WTC11 (cell line): ENCODE data around the gene LAIR2. TPM values are rescaled to one million over a fixed set of nuclear protein-coding genes. Genes with fewer than 3 reads are reported as not detected.
A peak's percentile ranks its signal among the peaks of the same experiment; 100 is the strongest.

ENCODE experiments used
- ATAC-seq: fragments of 200-7000 bp; cut with Tn5 transposase; 2 replicates; pipeline ENCODE4 v1.10.0; 2021; ENCODE audit warnings: mild to moderate bottlenecking, moderate library complexity
- CTCF ChIA-PET: fragments of 300-600 bp; sonication (Branson Sonifier 250); formaldehyde crosslinking; loops from one replicate; lab custom pipeline; 2021; ENCODE audit warnings: antibody characterized with exemption; lab: Charles Lee
- POLR2A ChIA-PET: fragments of 350-600 bp; sonication (Branson Sonifier 250); formaldehyde crosslinking; loops from one replicate; lab custom pipeline; 2021; ENCODE audit warnings: antibody characterized with exemption; lab: Charles Lee
- DNase-seq: peaks from one replicate; pipeline ENCODE4 v3.0.0; 2021; ENCODE audit warnings: low spot score
- H3K27ac Mint-ChIP-seq: 2 replicates; pipeline ENCODE4 v1.8.0; 2021; ENCODE audit warnings: mixed read lengths
- H3K27me3 Mint-ChIP-seq: 2 replicates; pipeline ENCODE4 v1.8.0; 2021; ENCODE audit warnings: low read depth, mild to moderate bottlenecking, moderate library complexity, mixed read lengths
- H3K36me3 Mint-ChIP-seq: 2 replicates; pipeline ENCODE4 v1.8.0; 2021; ENCODE audit warnings: mixed read lengths
- H3K4me1 Mint-ChIP-seq: 2 replicates; pipeline ENCODE4 v1.8.0; 2022; ENCODE audit warnings: mixed read lengths
- H3K4me3 Mint-ChIP-seq: 2 replicates; pipeline ENCODE4 v1.8.0; 2021; ENCODE audit warnings: mild to moderate bottlenecking, moderate library complexity, mixed read lengths
- H3K9me3 Mint-ChIP-seq: 2 replicates; pipeline ENCODE4 v1.8.0; 2021; ENCODE audit warnings: mixed read lengths
- AFF4 ChIP-seq: sonication (generic); formaldehyde crosslinking; IDR thresholded peaks from 2 replicates; pipeline ENCODE4 v1.8.1; 2023; ENCODE audit warnings: mild to moderate bottlenecking, missing genetic modification reagents, borderline replicate concordance
- AR ChIP-seq: fragments of 250-450 bp; sonication (Bioruptor Pico); IDR thresholded peaks from 2 replicates; pipeline ENCODE4 v1.9.0; 2021; ENCODE audit warnings: mild to moderate bottlenecking
- ATF2 ChIP-seq: sonication (generic); formaldehyde crosslinking; IDR thresholded peaks from 2 replicates; pipeline ENCODE4 v1.8.1; 2022; ENCODE audit warnings: low read depth, missing genetic modification reagents, borderline replicate concordance
- CDX4 ChIP-seq: fragments of 250-450 bp; sonication (Bioruptor Pico); IDR thresholded peaks from 2 replicates; pipeline ENCODE4 v1.9.0; 2021; ENCODE audit warnings: moderate library complexity, mild to moderate bottlenecking, inconsistent platforms, borderline replicate concordance
- CTCF ChIP-seq: fragments of 200-600 bp; IDR thresholded peaks from 2 replicates; pipeline ENCODE4 v1.8.0; 2022; ENCODE audit warnings: antibody characterized with exemption
- FOXP1 ChIP-seq: sonication (generic); formaldehyde crosslinking; IDR thresholded peaks from 2 replicates; pipeline ENCODE4 v1.8.0; 2022; ENCODE audit warnings: missing genetic modification reagents, mild to moderate bottlenecking, moderate library complexity, borderline replicate concordance
- HMGXB4 ChIP-seq: sonication (generic); formaldehyde crosslinking; IDR thresholded peaks from 2 replicates; pipeline ENCODE4 v1.8.1; 2023; ENCODE audit warnings: mild to moderate bottlenecking, moderate library complexity, missing genetic modification reagents
- NFE2L1 ChIP-seq: sonication (generic); formaldehyde crosslinking; IDR thresholded peaks from 2 replicates; pipeline ENCODE4 v1.8.1; 2023; ENCODE audit warnings: missing genetic modification reagents
- SMAD3 ChIP-seq: sonication (generic); formaldehyde crosslinking; IDR thresholded peaks from 2 replicates; pipeline ENCODE4 v1.8.0; 2022; ENCODE audit warnings: missing genetic modification reagents, mild to moderate bottlenecking, borderline replicate concordance
- SMAD4 ChIP-seq: sonication (generic); formaldehyde crosslinking; IDR thresholded peaks from 2 replicates; pipeline ENCODE4 v1.8.0; 2022; ENCODE audit warnings: mild to moderate bottlenecking, missing genetic modification reagents
- STAT6 ChIP-seq: sonication (generic); formaldehyde crosslinking; conservative IDR thresholded peaks from 2 replicates; pipeline ENCODE4 v1.8.1; 2023; ENCODE audit warnings: mild to moderate bottlenecking, low read depth, missing genetic modification reagents, moderate library complexity
- TEAD4 ChIP-seq: sonication (generic); formaldehyde crosslinking; IDR thresholded peaks from 2 replicates; pipeline ENCODE4 v1.8.0; 2022; ENCODE audit warnings: mild to moderate bottlenecking, missing genetic modification reagents
- USF1 ChIP-seq: sonication (generic); formaldehyde crosslinking; IDR thresholded peaks from 2 replicates; pipeline ENCODE4 v1.8.0; 2022; ENCODE audit warnings: mild to moderate bottlenecking, missing genetic modification reagents
- ZNF532 ChIP-seq: fragments of 250-450 bp; sonication (Bioruptor Pico); IDR thresholded peaks from 2 replicates; pipeline ENCODE4 v1.9.0; 2021; ENCODE audit warnings: mild to moderate bottlenecking, borderline replicate concordance
- total RNA-seq: library from RNA; stranded (reverse); gene quantifications from 3 replicates; pipeline ENCODE4 v1.2.3, GENCODE V29; 2021

The LAIR2 gene
- total RNA-seq, 1 experiment from 2014 or later: not detected

- no peak for TF ChIP-seq AFF4 (CRISPR knock-in tag)
- TF ChIP-seq CDX4: no peak
- no peak for TF ChIP-seq TEAD4
- no peak for TF ChIP-seq AR (CRISPR knock-in tag)
- no peak for TF ChIP-seq USF1 (CRISPR knock-in tag)
- TF ChIP-seq, all 79 proteins: peak for 0
Observed at GRCh38 chr19:54475706-54476105, 26.9 kb upstream of the LAIR2 start (continued).

- H3K36me3 Mint-ChIP-seq: no peaks in the 10 kb centered on the region
- ChIA-PET POLR2A (no interaction called here), CTCF (interaction anchor here (1.3 to 1.4 kb wide), 2 partner anchors 196 to 404 kb away, joined by 4 to 7 read pairs; no protein-coding TSS in a partner anchor)
- H3K4me1 Mint-ChIP-seq: peaks cover 19% of the 10 kb centered on the region
- no peak overlapping the region for H3K27ac Mint-ChIP-seq
- peaks cover 26% of the 10 kb centered on the region for H3K27me3 Mint-ChIP-seq
- no peak overlapping the region for H3K4me3 Mint-ChIP-seq
- DNase-seq: no peak
- 0 out of 2 replicates have a peak, but pooled peaks have one; percentile 9 for ATAC-seq
- H3K9me3 Mint-ChIP-seq: no peaks in the 10 kb centered on the region
- no peak for TF ChIP-seq CTCF
- no peak for TF ChIP-seq STAT6 (CRISPR knock-in tag)
- TF ChIP-seq SMAD3 (CRISPR knock-in tag): no peak
- no peak for TF ChIP-seq NFE2L1 (CRISPR knock-in tag)
- TF ChIP-seq ATF2 (CRISPR knock-in tag): no peak
- TF ChIP-seq SMAD4: no peak
- no peak for TF ChIP-seq FOXP1 (CRISPR knock-in tag)
- no peak for TF ChIP-seq HMGXB4 (CRISPR knock-in tag)
- no peak for TF ChIP-seq ZNF532 (CRISPR knock-in tag)
Observed at GRCh38 chr19:54477650-54478049, 25.0 kb upstream of the LAIR2 start.
